Measurements from ENCODE around the gene FOSL2.
A peak's percentile ranks its signal among the peaks of the same experiment; 100 is the strongest.

FOSL2 gene

GRCh38 chr2:28377195-28377816, 15.4 kb upstream of the FOSL2 start:
- peaks cover 0 to 4% of the 10 kb centered on the region in 2 donors for H3K4me1 ChIP-seq (ENCODE audit: control insufficient read depth in 1 of 2, insufficient read depth in 2 of 2, low read length in 2 of 2)
- no peak overlapping the region for H3K4me3 ChIP-seq (ENCODE audit: low read depth in 1 of 2, low read length in 2 of 2)
- no peaks in the 10 kb centered on the region for H3K36me3 ChIP-seq (ENCODE audit: control insufficient read depth in 1 of 2, insufficient read depth in 2 of 2, low read length in 2 of 2)
- peak overlapping the region; percentile 86 for H3K27ac ChIP-seq (ENCODE audit: low read length)
- no peaks in the 10 kb centered on the region for H3K9me3 ChIP-seq (ENCODE audit: control insufficient read depth in 1 of 2, low read length in 2 of 2)
- no peaks in the 10 kb centered on the region for H3K27me3 ChIP-seq (ENCODE audit: low read depth, low read length)

GRCh38 chr2:28377984-28378678, 14.5 kb upstream of the FOSL2 start:
- Histone ChIP-seq H3K27ac (ENCODE audit: low read length) (peak overlapping the region; percentile 86), H3K36me3 (ENCODE audit: control insufficient read depth in 1 of 2, insufficient read depth in 2 of 2, low read length in 2 of 2) (no peaks in the 10 kb centered on the region), H3K9me3 (ENCODE audit: control insufficient read depth in 1 of 2, low read length in 2 of 2) (no peaks in the 10 kb centered on the region), H3K4me3 (ENCODE audit: low read depth in 1 of 2, low read length in 2 of 2) (no peak overlapping the region), H3K27me3 (ENCODE audit: low read depth, low read length) (no peaks in the 10 kb centered on the region), H3K4me1 (ENCODE audit: control insufficient read depth in 1 of 2, insufficient read depth in 2 of 2, low read length in 2 of 2) (peaks cover 0 to 4% of the 10 kb centered on the region in 2 donors)

- Histone ChIP-seq H3K4me3 (ENCODE audit: low read depth in 1 of 2, low read length in 2 of 2) (no peak overlapping the region), H3K4me1 (ENCODE audit: control insufficient read depth in 1 of 2, insufficient read depth in 2 of 2, low read length in 2 of 2) (peaks cover 0 to 4% of the 10 kb centered on the region in 2 donors)
Measured at GRCh38 chr2:28378679-28379584, 13.7 kb upstream of the FOSL2 start.

GRCh38 chr2:28380219-28380618, 12.4 kb upstream of the FOSL2 start:
- Histone ChIP-seq H3K9me3 (ENCODE audit: control insufficient read depth in 1 of 2, low read length in 2 of 2) (no peaks in the 10 kb centered on the region), H3K27ac (ENCODE audit: low read length) (peak overlapping the region; percentile 64), H3K36me3 (ENCODE audit: control insufficient read depth in 1 of 2, insufficient read depth in 2 of 2, low read length in 2 of 2) (no peaks in the 10 kb centered on the region), H3K4me3 (ENCODE audit: low read depth in 1 of 2, low read length in 2 of 2) (no peak overlapping the region), H3K4me1 (ENCODE audit: control insufficient read depth in 1 of 2, insufficient read depth in 2 of 2, low read length in 2 of 2) (peaks cover 0 to 4% of the 10 kb centered on the region in 2 donors), H3K27me3 (ENCODE audit: low read depth, low read length) (no peaks in the 10 kb centered on the region)

More at GRCh38 chr2:28378679-28379584, 13.7 kb upstream of the FOSL2 start:
- H3K27me3 ChIP-seq (ENCODE audit: low read depth, low read length), result no peaks in the 10 kb centered on the region
- H3K9me3 ChIP-seq (ENCODE audit: control insufficient read depth in 1 of 2, low read length in 2 of 2), result no peaks in the 10 kb centered on the region
- peak overlapping the region; percentile 76 for H3K27ac ChIP-seq (ENCODE audit: low read length)
- H3K36me3 ChIP-seq (ENCODE audit: control insufficient read depth in 1 of 2, insufficient read depth in 2 of 2, low read length in 2 of 2), result no peaks in the 10 kb centered on the region

GRCh38 chr2:28381225-28382180, 11.2 kb upstream of the FOSL2 start:
- Histone ChIP-seq H3K27ac (ENCODE audit: low read length) (peak overlapping the region; percentile 64), H3K36me3 (ENCODE audit: control insufficient read depth in 1 of 2, insufficient read depth in 2 of 2, low read length in 2 of 2) (no peaks in the 10 kb centered on the region), H3K27me3 (ENCODE audit: low read depth, low read length) (no peaks in the 10 kb centered on the region), H3K9me3 (ENCODE audit: control insufficient read depth in 1 of 2, low read length in 2 of 2) (no peaks in the 10 kb centered on the region), H3K4me3 (ENCODE audit: low read depth in 1 of 2, low read length in 2 of 2) (no peak overlapping the region), H3K4me1 (ENCODE audit: control insufficient read depth in 1 of 2, insufficient read depth in 2 of 2, low read length in 2 of 2) (peaks cover 0 to 4% of the 10 kb centered on the region in 2 donors)

- Histone ChIP-seq H3K9me3 (ENCODE audit: control insufficient read depth in 1 of 2, low read length in 2 of 2) (no peaks in the 10 kb centered on the region), H3K27me3 (ENCODE audit: low read depth, low read length) (no peaks in the 10 kb centered on the region), H3K27ac (ENCODE audit: low read length) (no peak overlapping the region), H3K4me1 (ENCODE audit: control insufficient read depth in 1 of 2, insufficient read depth in 2 of 2, low read length in 2 of 2) (peaks cover 0 to 4% of the 10 kb centered on the region in 2 donors), H3K4me3 (ENCODE audit: low read depth in 1 of 2, low read length in 2 of 2) (no peak overlapping the region), H3K36me3 (ENCODE audit: control insufficient read depth in 1 of 2, insufficient read depth in 2 of 2, low read length in 2 of 2) (no peaks in the 10 kb centered on the region)
Measured at GRCh38 chr2:28382755-28383154, 9.9 kb upstream of the FOSL2 start.

GRCh38 chr2:28387082-28387960, 5.3 kb upstream of the FOSL2 start:
- Histone ChIP-seq H3K4me1 (ENCODE audit: control insufficient read depth in 1 of 2, insufficient read depth in 2 of 2, low read length in 2 of 2) (peaks cover 0 to 5% of the 10 kb centered on the region in 2 donors), H3K4me3 (ENCODE audit: low read depth in 1 of 2, low read length in 2 of 2) (no peak overlapping the region), H3K27me3 (ENCODE audit: low read depth, low read length) (no peaks in the 10 kb centered on the region), H3K27ac (ENCODE audit: low read length) (no peak overlapping the region), H3K36me3 (ENCODE audit: control insufficient read depth in 1 of 2, insufficient read depth in 2 of 2, low read length in 2 of 2) (peaks cover 0 to 4% of the 10 kb centered on the region in 2 donors), H3K9me3 (ENCODE audit: control insufficient read depth in 1 of 2, low read length in 2 of 2) (no peaks in the 10 kb centered on the region)

GRCh38 chr2:28389399-28390240, 3.0 kb upstream of the FOSL2 start:
- no peaks in the 10 kb centered on the region for H3K9me3 ChIP-seq (ENCODE audit: control insufficient read depth in 1 of 2, low read length in 2 of 2)
- no peaks in the 10 kb centered on the region for H3K27me3 ChIP-seq (ENCODE audit: low read depth, low read length)
- peaks cover 0 to 14% of the 10 kb centered on the region in 2 donors for H3K36me3 ChIP-seq (ENCODE audit: control insufficient read depth in 1 of 2, insufficient read depth in 2 of 2, low read length in 2 of 2)
- H3K4me1 ChIP-seq (ENCODE audit: control insufficient read depth in 1 of 2, insufficient read depth in 2 of 2, low read length in 2 of 2), result peaks cover 0 to 5% of the 10 kb centered on the region in 2 donors
- H3K4me3 ChIP-seq (ENCODE audit: low read depth in 1 of 2, low read length in 2 of 2), result peak overlapping the region; percentile 54 to 55
- peak overlapping the region; percentile 100 for H3K27ac ChIP-seq (ENCODE audit: low read length)

- H3K27me3 ChIP-seq (ENCODE audit: low read depth, low read length), result no peaks in the 10 kb centered on the region
- peak overlapping the region; percentile 81 to 86 for H3K4me3 ChIP-seq (ENCODE audit: low read depth in 1 of 2, low read length in 2 of 2)
- peaks cover 0 to 5% of the 10 kb centered on the region in 2 donors for H3K4me1 ChIP-seq (ENCODE audit: control insufficient read depth in 1 of 2, insufficient read depth in 2 of 2, low read length in 2 of 2)
- peaks cover 0 to 18% of the 10 kb centered on the region in 2 donors for H3K36me3 ChIP-seq (ENCODE audit: control insufficient read depth in 1 of 2, insufficient read depth in 2 of 2, low read length in 2 of 2)
- peak overlapping the region; percentile 100 for H3K27ac ChIP-seq (ENCODE audit: low read length)
- no peaks in the 10 kb centered on the region for H3K9me3 ChIP-seq (ENCODE audit: control insufficient read depth in 1 of 2, low read length in 2 of 2)
Measured at GRCh38 chr2:28390241-28390745, 2.4 kb upstream of the FOSL2 start.
